ENCODE measurements around the gene TSPAN14.

The TSPAN14 gene

GRCh38 chr10:80515941-80516340, 61.8 kb downstream of the TSPAN14 start:
- H4K20me1 ChIP-seq (ENCODE audit: insufficient read depth, low read length), result no peaks in the 10 kb centered on the region
- no peak overlapping the region for H3K27ac ChIP-seq (ENCODE audit: low read length)
- TF ChIP-seq CTCF (IDR thresholded peaks at IDR 0.05; ENCODE audit: low read length), result no peak
- TF ChIP-seq EZH2 (optimal IDR thresholded peaks at IDR 0.05; ENCODE audit: low read depth, low read length), result no peak
- TF ChIP-seq EZH2phosphoT487 (IDR thresholded peaks at IDR 0.05; ENCODE audit: low read length), result no peak
- no peaks in the 10 kb centered on the region for H3K9me2 ChIP-seq (replicated peaks; ENCODE audit: insufficient read depth, low read length)
- no peaks in the 10 kb centered on the region for H3K79me2 ChIP-seq (ENCODE audit: low read length)
- no peaks in the 10 kb centered on the region for H3K9me3 ChIP-seq (replicated peaks; ENCODE audit: insufficient read depth, low read length)
- no peak overlapping the region for H3K4me2 ChIP-seq (ENCODE audit: low read depth, low read length)
- no peaks in the 10 kb centered on the region for H3F3A ChIP-seq (ENCODE audit: insufficient read depth, low read length)
- no peak overlapping the region for H2AFZ ChIP-seq (ENCODE audit: low read length)
- H3K4me1 ChIP-seq (ENCODE audit: low read length), result no peaks in the 10 kb centered on the region
- no peaks in the 10 kb centered on the region for H3K27me3 ChIP-seq (replicated peaks; ENCODE audit: insufficient read depth, low read length)
- H3K9ac ChIP-seq (ENCODE audit: low read length), result no peak overlapping the region
- no peak overlapping the region for H3K4me3 ChIP-seq (ENCODE audit: low read length)
- no peaks in the 10 kb centered on the region for H3K36me3 ChIP-seq (replicated peaks; ENCODE audit: insufficient read depth, low read length)
- DNase-seq, result no peak

GRCh38 chr10:80516506-80517075, 62.5 kb downstream of the TSPAN14 start:
- H3K79me2 ChIP-seq (ENCODE audit: low read length), result no peaks in the 10 kb centered on the region
- H3K27me3 ChIP-seq (replicated peaks; ENCODE audit: insufficient read depth, low read length), result no peaks in the 10 kb centered on the region
- H3K4me2 ChIP-seq (ENCODE audit: low read depth, low read length), result no peak overlapping the region
- no peaks in the 10 kb centered on the region for H3K4me1 ChIP-seq (ENCODE audit: low read length)
- H3K4me3 ChIP-seq (ENCODE audit: low read length), result no peak overlapping the region
- H3K27ac ChIP-seq (ENCODE audit: low read length), result no peak overlapping the region
- H3K9ac ChIP-seq (ENCODE audit: low read length), result no peak overlapping the region
- no peak for TF ChIP-seq EZH2phosphoT487 (IDR thresholded peaks at IDR 0.05; ENCODE audit: low read length)
- no peak for TF ChIP-seq EZH2 (optimal IDR thresholded peaks at IDR 0.05; ENCODE audit: low read depth, low read length)
- no peak for TF ChIP-seq CTCF (IDR thresholded peaks at IDR 0.05; ENCODE audit: low read length)
- no peak for DNase-seq
- no peaks in the 10 kb centered on the region for H3F3A ChIP-seq (ENCODE audit: insufficient read depth, low read length)
- H2AFZ ChIP-seq (ENCODE audit: low read length), result no peak overlapping the region
- no peaks in the 10 kb centered on the region for H3K36me3 ChIP-seq (replicated peaks; ENCODE audit: insufficient read depth, low read length)
- H3K9me2 ChIP-seq (replicated peaks; ENCODE audit: insufficient read depth, low read length), result no peaks in the 10 kb centered on the region
- H4K20me1 ChIP-seq (ENCODE audit: insufficient read depth, low read length), result no peaks in the 10 kb centered on the region
- no peaks in the 10 kb centered on the region for H3K9me3 ChIP-seq (replicated peaks; ENCODE audit: insufficient read depth, low read length)

- Histone ChIP-seq H3K4me1 (ENCODE audit: low read length) (no peaks in the 10 kb centered on the region), H3K9me2 (replicated peaks; ENCODE audit: insufficient read depth, low read length) (no peaks in the 10 kb centered on the region), H3K36me3 (replicated peaks; ENCODE audit: insufficient read depth, low read length) (no peaks in the 10 kb centered on the region), H2AFZ (ENCODE audit: low read length) (no peak overlapping the region), H3K79me2 (ENCODE audit: low read length) (no peaks in the 10 kb centered on the region), H3K4me3 (ENCODE audit: low read length) (no peak overlapping the region), H3K4me2 (ENCODE audit: low read depth, low read length) (no peak overlapping the region), H4K20me1 (ENCODE audit: insufficient read depth, low read length) (no peaks in the 10 kb centered on the region), H3F3A (ENCODE audit: insufficient read depth, low read length) (no peaks in the 10 kb centered on the region), H3K9me3 (replicated peaks; ENCODE audit: insufficient read depth, low read length) (no peaks in the 10 kb centered on the region), H3K27me3 (replicated peaks; ENCODE audit: insufficient read depth, low read length) (no peaks in the 10 kb centered on the region), H3K9ac (ENCODE audit: low read length) (no peak overlapping the region), H3K27ac (ENCODE audit: low read length) (no peak overlapping the region)
- DNase-seq, result no peak
- no peak for TF ChIP-seq CTCF (IDR thresholded peaks at IDR 0.05; ENCODE audit: low read length)
Observed at GRCh38 chr10:80517416-80518142, 63.5 kb downstream of the TSPAN14 start.

All from MM.1S (cell line).